Measurements from ENCODE around the gene MB21D2. TPM values are rescaled to one million over a fixed set of nuclear protein-coding genes. Genes with fewer than 3 reads are reported as not detected.
"Not testable (repeated sequence)": the region's sequence is repeated elsewhere in the genome, so short reads cannot be mapped to it uniquely, and the experiment has no call there.

The MB21D2 gene
- total RNA-seq, 1 donor from 2014 or later, result 14.1 TPM

DNA sequence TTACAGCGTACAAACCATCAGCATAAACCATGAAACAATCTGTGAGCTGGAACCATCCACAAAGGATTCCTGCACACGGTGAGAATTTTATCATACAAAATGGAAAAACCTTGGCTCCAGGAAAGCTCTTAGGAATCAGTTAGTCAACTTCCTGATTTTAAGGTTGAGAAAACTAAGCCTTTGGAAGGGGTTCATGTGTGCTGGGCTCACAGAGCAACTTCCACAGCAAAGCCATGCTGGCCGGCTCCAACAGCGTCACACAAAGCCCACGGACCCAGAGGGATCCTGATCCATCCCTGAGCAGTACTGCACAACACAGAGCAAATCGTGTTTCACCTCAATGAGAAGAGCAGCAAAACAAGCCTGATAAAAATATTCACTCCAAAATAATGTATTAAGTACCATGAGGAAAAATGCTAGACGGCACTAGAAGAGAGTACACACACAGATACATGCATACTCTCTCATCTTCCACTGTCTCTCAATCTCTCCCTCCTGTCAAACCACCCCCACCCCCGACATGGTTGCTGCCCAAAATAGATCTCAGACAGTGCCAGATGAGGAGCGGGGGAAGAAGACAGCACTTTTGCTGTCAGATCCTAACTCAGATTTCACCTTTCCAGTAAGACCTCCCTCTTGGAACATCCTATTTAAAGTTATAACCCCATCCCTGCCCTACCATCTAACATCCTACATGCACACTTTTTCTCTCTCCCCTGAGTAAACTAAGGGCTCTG is 58.6 kb downstream of the MB21D2 start:
- Mint-ChIP-seq H3K36me3 (peaks cover 5% of the 10 kb centered on the region), H3K27ac (no peak overlapping the region), H3K9me3 (peaks cover 10% of the 10 kb centered on the region), H3K4me1 (ENCODE audit: unreplicated experiment) (no peaks in the 10 kb centered on the region), H3K4me3 (no peak overlapping the region), H3K27me3 (no peaks in the 10 kb centered on the region)
- no peak for DNase-seq (ENCODE audit: extremely low spot score, unreplicated experiment)
- TF ChIP-seq, protein P1, sequence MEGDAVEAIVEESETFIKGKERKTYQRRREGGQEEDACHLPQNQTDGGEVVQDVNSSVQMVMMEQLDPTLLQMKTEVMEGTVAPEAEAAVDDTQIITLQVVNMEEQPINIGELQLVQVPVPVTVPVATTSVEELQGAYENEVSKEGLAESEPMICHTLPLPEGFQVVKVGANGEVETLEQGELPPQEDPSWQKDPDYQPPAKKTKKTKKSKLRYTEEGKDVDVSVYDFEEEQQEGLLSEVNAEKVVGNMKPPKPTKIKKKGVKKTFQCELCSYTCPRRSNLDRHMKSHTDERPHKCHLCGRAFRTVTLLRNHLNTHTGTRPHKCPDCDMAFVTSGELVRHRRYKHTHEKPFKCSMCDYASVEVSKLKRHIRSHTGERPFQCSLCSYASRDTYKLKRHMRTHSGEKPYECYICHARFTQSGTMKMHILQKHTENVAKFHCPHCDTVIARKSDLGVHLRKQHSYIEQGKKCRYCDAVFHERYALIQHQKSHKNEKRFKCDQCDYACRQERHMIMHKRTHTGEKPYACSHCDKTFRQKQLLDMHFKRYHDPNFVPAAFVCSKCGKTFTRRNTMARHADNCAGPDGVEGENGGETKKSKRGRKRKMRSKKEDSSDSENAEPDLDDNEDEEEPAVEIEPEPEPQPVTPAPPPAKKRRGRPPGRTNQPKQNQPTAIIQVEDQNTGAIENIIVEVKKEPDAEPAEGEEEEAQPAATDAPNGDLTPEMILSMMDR (conservative IDR thresholded peaks at IDR 0.05), result no peak

DNA sequence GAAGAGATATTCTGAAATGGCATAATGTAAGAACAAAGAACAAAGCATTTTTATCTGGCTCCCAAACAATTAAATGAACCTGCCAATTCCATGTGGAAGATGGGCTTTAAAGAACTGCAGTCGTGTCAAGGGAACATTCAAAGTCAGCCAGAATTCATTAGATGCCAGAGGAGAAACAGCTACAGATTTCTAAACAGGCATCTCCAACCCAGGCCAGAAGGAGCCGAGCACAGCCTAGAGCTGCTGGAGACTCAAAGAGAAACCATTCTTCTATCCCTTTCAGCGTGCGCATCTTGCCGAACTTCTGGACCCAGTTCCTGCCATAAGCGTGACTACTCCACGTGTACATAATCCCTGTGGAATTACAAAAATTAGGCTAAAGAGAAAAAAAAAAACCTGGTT is 60.4 kb downstream of the MB21D2 start:
- peaks cover 4% of the 10 kb centered on the region for H3K9me3 Mint-ChIP-seq
- H3K36me3 Mint-ChIP-seq, result no peaks in the 10 kb centered on the region
- no peak overlapping the region for H3K27ac Mint-ChIP-seq
- H3K4me1 Mint-ChIP-seq (ENCODE audit: unreplicated experiment), result peaks cover 8% of the 10 kb centered on the region
- DNase-seq (ENCODE audit: extremely low spot score, unreplicated experiment), result no peak
- H3K4me3 Mint-ChIP-seq, result no peak overlapping the region
- TF ChIP-seq, protein P1 (conservative IDR thresholded peaks at IDR 0.05), result no peak
- no peaks in the 10 kb centered on the region for H3K27me3 Mint-ChIP-seq

DNA sequence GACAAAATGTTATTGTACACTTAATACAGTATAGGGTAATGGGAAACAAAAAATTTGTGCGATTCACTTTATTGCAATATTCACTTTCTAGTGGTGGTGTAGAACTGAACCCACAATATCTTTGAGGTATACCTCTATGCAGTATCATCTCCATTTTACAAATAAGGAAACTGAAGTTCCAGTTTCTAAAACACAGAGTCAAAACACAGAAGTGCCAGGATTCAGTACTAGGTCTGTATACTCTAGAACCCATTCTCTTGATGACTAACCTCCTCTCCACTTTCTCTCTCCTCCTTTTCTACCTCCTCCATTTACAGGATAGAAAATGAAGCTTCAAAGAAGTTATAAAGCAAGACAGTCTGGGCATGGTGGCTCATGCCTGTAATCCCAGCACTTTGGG is 62.2 kb downstream of the MB21D2 start:
- H3K27me3 Mint-ChIP-seq, result no peaks in the 10 kb centered on the region
- no peak overlapping the region for H3K27ac Mint-ChIP-seq
- H3K4me3 Mint-ChIP-seq, result no peak overlapping the region
- TF ChIP-seq, protein P1 (conservative IDR thresholded peaks at IDR 0.05), result no peak
- no peaks in the 10 kb centered on the region for H3K36me3 Mint-ChIP-seq
- no peaks in the 10 kb centered on the region for H3K9me3 Mint-ChIP-seq
- peaks cover 23% of the 10 kb centered on the region for H3K4me1 Mint-ChIP-seq (ENCODE audit: unreplicated experiment)
- DNase-seq (ENCODE audit: extremely low spot score, unreplicated experiment), result no peak

DNA sequence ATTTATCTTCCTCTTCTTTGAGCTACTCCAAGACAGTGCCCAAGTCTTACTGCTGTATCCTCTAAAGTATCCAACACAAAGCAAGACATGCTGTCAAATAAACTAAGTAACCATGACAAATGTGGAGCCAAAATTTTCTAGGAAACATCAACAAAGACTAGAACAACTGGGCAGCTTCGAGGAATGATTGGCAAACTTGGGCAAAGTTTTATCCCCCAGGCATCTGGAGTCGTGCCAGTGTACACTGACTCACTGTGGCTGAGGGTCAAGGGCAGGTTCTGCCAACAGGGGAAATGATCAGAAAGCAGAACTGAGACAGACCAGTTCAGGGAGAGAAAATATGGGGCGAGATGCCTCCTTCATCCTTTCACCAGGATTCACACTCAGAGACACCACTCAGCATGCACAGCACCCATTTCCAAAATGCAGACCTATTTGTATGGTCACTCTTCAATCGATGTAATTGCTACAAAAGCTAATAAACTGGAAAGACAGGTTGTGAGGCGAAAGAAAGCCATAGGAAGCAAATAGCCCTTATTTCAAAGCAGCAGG is 65.8 kb downstream of the MB21D2 start:
- DNase-seq (ENCODE audit: extremely low spot score, unreplicated experiment), result no peak
- TF ChIP-seq, protein P1 (conservative IDR thresholded peaks at IDR 0.05), result no peak
- Mint-ChIP-seq H3K27ac (peak overlapping the region; percentile 73), H3K36me3 (no peaks in the 10 kb centered on the region), H3K4me1 (ENCODE audit: unreplicated experiment) (peaks cover 42% of the 10 kb centered on the region), H3K9me3 (no peaks in the 10 kb centered on the region), H3K27me3 (no peaks in the 10 kb centered on the region), H3K4me3 (peak overlapping the region; percentile 3)

DNA sequence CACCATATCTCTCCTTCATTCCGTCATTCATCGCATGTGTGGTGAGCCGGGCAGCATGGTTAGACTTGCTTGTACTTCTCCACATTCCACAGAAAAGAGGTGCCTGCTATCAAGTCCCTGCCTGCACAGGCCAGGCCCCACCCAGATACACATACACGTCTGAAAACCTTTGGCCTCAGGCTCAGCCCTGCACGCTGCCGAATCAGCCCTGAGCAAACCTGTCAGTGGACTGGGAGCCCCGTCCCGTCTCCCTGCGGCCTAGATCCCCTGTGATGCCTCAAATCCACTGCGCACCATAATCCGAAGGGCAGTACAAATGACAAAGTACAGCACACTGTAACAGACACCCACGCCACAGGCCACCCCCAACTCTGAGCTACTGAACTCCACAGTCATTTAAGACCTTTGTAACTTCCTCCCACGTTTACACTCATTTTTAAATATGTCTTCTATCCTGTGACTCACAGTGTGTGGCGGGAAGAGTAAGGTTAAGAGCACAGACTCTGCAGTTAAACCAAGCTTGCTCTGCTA is 67.1 kb downstream of the MB21D2 start:
- Mint-ChIP-seq H3K27ac (peak overlapping the region; percentile 95), H3K4me3 (peak overlapping the region; percentile 69), H3K36me3 (no peaks in the 10 kb centered on the region), H3K27me3 (no peaks in the 10 kb centered on the region), H3K4me1 (ENCODE audit: unreplicated experiment) (peaks cover 42% of the 10 kb centered on the region), H3K9me3 (no peaks in the 10 kb centered on the region)
- DNase-seq (ENCODE audit: extremely low spot score, unreplicated experiment), result no peak
- TF ChIP-seq, protein P1 (conservative IDR thresholded peaks at IDR 0.05), result no peak

DNA sequence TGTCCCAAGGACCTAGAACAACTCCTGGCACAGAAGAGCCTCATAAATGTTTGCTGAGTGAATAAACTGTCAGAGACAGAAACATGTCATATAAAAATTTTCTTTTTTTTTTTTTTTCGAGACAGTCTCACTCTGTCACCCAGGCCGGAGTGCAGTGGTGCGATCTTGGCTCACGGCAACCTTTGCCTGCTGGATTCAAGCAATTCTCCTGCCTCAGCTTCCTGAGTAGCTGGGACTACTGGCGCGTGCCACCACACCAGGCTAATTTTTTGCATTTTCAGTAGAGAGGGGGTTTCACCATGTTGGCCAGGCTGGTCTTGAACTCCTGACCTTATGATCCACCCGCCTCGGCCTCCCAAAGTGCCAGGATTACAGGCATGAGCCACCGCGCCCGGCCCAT is 67.8 kb downstream of the MB21D2 start:
- H3K9me3 Mint-ChIP-seq; DNase-seq (ENCODE audit: extremely low spot score, unreplicated experiment); H3K4me3 Mint-ChIP-seq; H3K36me3 Mint-ChIP-seq; H3K27me3 Mint-ChIP-seq: not testable (repeated sequence)
- Mint-ChIP-seq H3K4me1 (ENCODE audit: unreplicated experiment) (peaks cover 42% of the 10 kb centered on the region), H3K27ac (peak overlapping the region; percentile 95)
